CD4-positive, CD25-positive, alpha-beta regulatory T cell (primary cell): ENCODE measurements around the gene ADCY2. TPM values are rescaled to one million over a fixed set of nuclear protein-coding genes. Genes with fewer than 3 reads are reported as not detected.
A peak's percentile ranks its signal among the peaks of the same experiment; 100 is the strongest.

ENCODE experiments used
- ATAC-seq, 2 donors: fragments of 150-1000 bp; cut with Tn5 transposase; one replicate each; pipeline ENCODE4 v1.10.0; 2021; ENCODE audit warnings: low read depth in 2 of 2, moderate number of reproducible peaks in 2 of 2, moderate library complexity in 1 of 2
- DNase-seq, 3 donors: peaks; one replicate each; pipeline versions ENCODE4 v3.0.0 to v3.0.0-alpha.2; 2012 to 2022; ENCODE audit warnings: mixed read lengths in 1 of 3
- H3K27ac ChIP-seq: one replicate; pipeline ENCODE4 v1.7.0; 2013; ENCODE audit warnings: mild to moderate bottlenecking, low read length; ENCODE audit not compliant: insufficient read depth, poor library complexity, severe bottlenecking
- H3K27me3 ChIP-seq: one replicate; pipeline ENCODE4 v1.7.0; 2013; ENCODE audit warnings: low read length; ENCODE audit not compliant: control insufficient read depth, insufficient read depth
- H3K36me3 ChIP-seq: one replicate; pipeline ENCODE4 v1.7.0; 2013; ENCODE audit warnings: mild to moderate bottlenecking, low read length, moderate library complexity; ENCODE audit not compliant: control insufficient read depth, insufficient read depth
- H3K4me1 ChIP-seq: 2 replicates; pipeline ENCODE4 v1.7.0; 2013; ENCODE audit warnings: mild to moderate bottlenecking, low read length; ENCODE audit not compliant: insufficient read depth, control insufficient read depth, poor library complexity, severe bottlenecking
- H3K4me3 ChIP-seq: one replicate; pipeline ENCODE4 v1.7.0; 2013; ENCODE audit warnings: low read depth, mild to moderate bottlenecking, low read length, moderate library complexity
- H3K9me3 ChIP-seq, 2 experiments: 1 replicate in 1 of 2; 2 replicates in 1 of 2; pipeline ENCODE4 v1.7.0; 2013; ENCODE audit warnings: low read length in 2 of 2, mild to moderate bottlenecking in 1 of 2, moderate library complexity in 1 of 2; ENCODE audit not compliant: control insufficient read depth in 2 of 2
- H3K27ac Mint-ChIP-seq, 3 donors: one replicate each; pipeline ENCODE4 v1.8.0; 2020 to 2022; ENCODE audit warnings: mild to moderate bottlenecking in 3 of 3, mixed read lengths in 3 of 3, moderate library complexity in 2 of 3
- H3K27me3 Mint-ChIP-seq: one replicate; pipeline ENCODE4 v1.8.0; 2022; ENCODE audit warnings: mild to moderate bottlenecking, mixed read lengths
- H3K36me3 Mint-ChIP-seq: one replicate; pipeline ENCODE4 v1.8.0; 2020; ENCODE audit warnings: mixed read lengths
- H3K4me1 Mint-ChIP-seq, 4 donors: one replicate each; pipeline ENCODE4 v1.8.0; 2020 to 2022; ENCODE audit warnings: mixed read lengths in 4 of 4, mild to moderate bottlenecking in 1 of 4
- H3K4me3 Mint-ChIP-seq, 4 donors: one replicate each; pipeline ENCODE4 v1.8.0; 2020 to 2022; ENCODE audit warnings: mild to moderate bottlenecking in 4 of 4, mixed read lengths in 4 of 4, moderate library complexity in 3 of 4
- H3K9me3 Mint-ChIP-seq, 7 donors: one replicate each; pipeline ENCODE4 v1.8.0; 2020 to 2022; ENCODE audit warnings: mixed read lengths in 7 of 7, mild to moderate bottlenecking in 3 of 7, moderate library complexity in 2 of 7
- polyA plus RNA-seq, 4 donors: library from polyadenylated mRNA; unstranded; fragments of 300-500 nt; fragmentation: Illumina TruSeq; gene quantifications; one replicate each; pipeline ENCODE4 v1.2.3, GENCODE V29; 2021
- total RNA-seq: library from RNA; stranded (reverse); gene quantifications from one replicate; pipeline ENCODE4 v1.2.3, GENCODE V29; 2022

ADCY2 gene
- total and polyA plus RNA-seq, 5 donors from 2014 or later: not detected

DNA sequence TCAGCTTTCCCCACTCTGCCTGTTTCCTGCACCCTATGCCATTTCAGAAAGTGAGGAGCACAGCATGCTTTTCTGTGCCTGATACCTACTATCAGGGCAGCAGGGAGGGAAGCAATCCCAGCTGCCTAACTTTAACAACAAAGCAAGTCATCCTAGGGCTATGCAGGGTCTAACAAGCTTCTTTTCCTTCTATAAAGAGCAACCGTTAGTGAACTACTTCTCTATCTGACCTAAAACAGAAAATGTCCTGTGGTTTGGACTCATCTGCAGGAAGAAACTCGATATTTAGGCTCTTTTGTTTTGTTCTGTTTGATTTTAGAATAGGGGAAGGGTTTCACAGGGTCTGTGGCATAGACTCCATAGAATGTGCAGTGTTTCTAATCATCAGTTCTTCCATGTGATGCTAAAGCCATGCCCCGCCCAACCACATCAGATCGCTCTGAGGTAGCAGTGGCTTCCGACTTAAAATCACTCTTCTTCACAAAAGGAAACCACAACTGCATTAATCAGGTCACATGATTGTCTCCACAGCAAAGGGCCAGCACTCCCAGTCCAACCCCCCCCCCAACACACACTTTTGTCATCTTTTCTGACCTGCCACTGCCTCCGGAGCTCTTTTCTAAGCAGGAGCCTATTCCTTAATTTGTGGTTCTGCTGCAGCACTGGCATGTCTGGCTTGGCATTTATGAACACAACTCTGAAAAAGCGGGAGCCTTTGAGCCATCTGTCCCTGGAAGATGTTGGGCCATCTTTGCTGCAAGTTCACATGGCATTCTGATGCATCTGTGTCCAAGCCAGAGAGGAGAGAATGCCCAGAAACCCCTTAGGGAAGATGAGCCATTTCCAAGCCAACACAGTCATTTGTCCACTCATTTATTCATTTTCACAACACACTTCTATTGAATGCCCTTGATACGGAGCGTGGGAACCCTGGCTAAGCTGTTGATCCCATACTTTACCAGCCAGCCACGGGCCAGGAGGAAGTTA, 383.4 kb downstream of the ADCY2 start:
- DNase-seq: peak in 2 of 3 donors; percentile 6 to 27
- Mint-ChIP-seq H3K4me3 (no peak overlapping the region), H3K27ac (peak overlapping the region in 1 of 3 donors; percentile 31), H3K4me1 (peaks cover 4 to 12% (median 10%) of the 10 kb centered on the region in 4 donors), H3K9me3 (peaks cover 0 to 6% (median 0%) of the 10 kb centered on the region in 7 donors), H3K36me3 (no peaks in the 10 kb centered on the region), H3K27me3 (peaks cover 29% of the 10 kb centered on the region)
- Histone ChIP-seq H3K4me3 (no peak overlapping the region), H3K9me3 (no peaks in the 10 kb centered on the region), H3K36me3 (no peaks in the 10 kb centered on the region), H3K27me3 (peaks cover 17% of the 10 kb centered on the region), H3K4me1 (peaks cover 13% of the 10 kb centered on the region), H3K27ac (no peak overlapping the region)
- ATAC-seq: peak in 1 of 2 donors; percentile 28

DNA sequence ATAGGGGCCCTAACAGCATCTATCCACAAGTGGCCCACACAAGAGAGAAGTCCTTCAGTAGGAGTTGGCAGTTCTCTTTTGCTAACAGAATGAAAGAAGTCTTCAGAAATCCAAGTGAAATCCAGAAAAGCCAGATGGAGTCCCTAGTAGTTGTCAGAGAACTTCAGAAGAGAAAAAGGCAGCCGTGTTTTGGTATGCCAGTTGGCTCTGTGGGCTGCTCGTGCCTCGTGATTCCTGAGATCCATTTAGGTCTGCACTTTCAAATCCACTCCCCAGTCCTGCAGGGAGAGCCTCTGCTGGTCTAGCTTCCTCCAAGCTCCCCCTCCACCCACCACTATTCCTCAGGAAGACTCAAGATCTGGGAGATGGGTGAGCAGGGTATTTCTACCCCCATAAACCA, 386.0 kb downstream of the ADCY2 start:
- Histone ChIP-seq H3K9me3 (no peaks in the 10 kb centered on the region), H3K27ac (no peak overlapping the region), H3K27me3 (peaks cover 17% of the 10 kb centered on the region), H3K36me3 (no peaks in the 10 kb centered on the region), H3K4me3 (no peak overlapping the region), H3K4me1 (peaks cover 13% of the 10 kb centered on the region)
- Mint-ChIP-seq H3K36me3 (no peaks in the 10 kb centered on the region), H3K4me1 (peaks cover 4 to 12% (median 10%) of the 10 kb centered on the region in 4 donors), H3K27ac (no peak overlapping the region), H3K9me3 (peaks cover 0 to 6% (median 0%) of the 10 kb centered on the region in 7 donors), H3K27me3 (peaks cover 30% of the 10 kb centered on the region), H3K4me3 (no peak overlapping the region)
- no peak for DNase-seq
- no peak for ATAC-seq

DNA sequence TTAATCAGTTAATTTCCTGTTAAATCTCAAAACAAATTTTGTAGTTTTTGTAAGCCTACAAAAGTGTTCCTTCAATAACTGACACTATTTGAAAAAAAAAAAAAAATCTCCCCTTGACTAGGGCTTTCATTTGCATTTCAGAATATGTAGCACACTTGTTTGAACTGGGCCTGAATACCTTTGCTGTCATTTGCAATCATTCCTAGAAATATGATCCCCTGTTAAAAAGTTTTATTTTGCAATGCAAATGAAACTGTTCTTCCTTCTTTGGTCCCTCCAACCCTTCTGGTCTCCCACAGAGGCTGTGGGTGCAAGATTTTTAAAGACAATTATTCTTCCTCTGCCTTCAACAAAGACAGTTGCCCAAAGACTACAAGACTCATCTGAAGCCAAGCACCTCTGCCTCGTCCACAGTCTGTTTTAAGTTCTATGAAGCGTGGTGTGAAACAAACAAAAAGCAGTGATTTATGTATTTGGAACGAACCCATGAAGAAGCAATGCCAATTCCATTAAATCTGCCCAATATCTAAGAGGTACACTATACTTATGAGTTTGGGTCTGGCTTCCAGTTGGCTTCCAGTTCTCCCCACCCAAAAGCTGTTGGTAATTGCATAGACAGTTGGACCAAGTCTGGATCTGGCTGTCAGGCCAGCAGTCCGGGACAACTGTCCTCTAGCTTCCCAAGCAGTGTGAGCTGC, 388.9 kb downstream of the ADCY2 start:
- Mint-ChIP-seq H3K27me3 (peaks cover 18% of the 10 kb centered on the region), H3K9me3 (peaks cover 0 to 4% (median 0%) of the 10 kb centered on the region in 7 donors), H3K27ac (no peak overlapping the region), H3K4me3 (no peak overlapping the region), H3K4me1 (peaks cover 0 to 2% (median under 1%) of the 10 kb centered on the region in 4 donors), H3K36me3 (no peaks in the 10 kb centered on the region)
- Histone ChIP-seq H3K27me3 (peaks cover 11% of the 10 kb centered on the region), H3K9me3 (no peaks in the 10 kb centered on the region), H3K36me3 (no peaks in the 10 kb centered on the region), H3K27ac (no peak overlapping the region), H3K4me1 (peaks cover under 1% of the 10 kb centered on the region), H3K4me3 (no peak overlapping the region)
- DNase-seq: no peak
- ATAC-seq: no peak

DNA sequence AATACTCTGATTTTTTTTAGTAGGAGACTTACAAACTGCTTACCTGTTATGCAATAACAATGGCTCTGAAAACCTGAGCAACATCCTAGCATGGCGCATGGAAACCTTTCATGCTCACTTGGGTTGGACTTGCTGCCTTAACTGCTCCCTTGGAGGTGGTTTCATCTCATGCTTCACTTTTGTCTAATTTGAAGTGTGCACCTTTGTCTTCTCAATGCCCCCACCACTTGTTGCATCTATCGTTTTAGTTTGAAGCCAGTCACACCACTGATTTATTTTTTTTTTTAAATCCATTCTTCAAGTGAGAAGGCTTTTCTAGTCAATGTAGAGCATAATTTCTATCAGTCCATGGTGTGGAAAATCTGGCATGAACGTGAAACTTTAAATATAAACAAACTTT, 391.8 kb downstream of the ADCY2 start:
- no peak overlapping the region for H3K4me3 ChIP-seq
- no peaks in the 10 kb centered on the region for H3K4me1 ChIP-seq
- H3K27ac ChIP-seq: no peak overlapping the region
- H3K27me3 ChIP-seq: peaks cover 10% of the 10 kb centered on the region
- no peaks in the 10 kb centered on the region for H3K9me3 Mint-ChIP-seq
- ATAC-seq (no peak), DNase-seq (no peak)
- H3K4me1 Mint-ChIP-seq: peaks cover 0 to 2% (median 0%) of the 10 kb centered on the region in 4 donors
- H3K27ac Mint-ChIP-seq: no peak overlapping the region
- H3K36me3 ChIP-seq: no peaks in the 10 kb centered on the region
- H3K36me3 Mint-ChIP-seq: no peaks in the 10 kb centered on the region
- no peaks in the 10 kb centered on the region for H3K9me3 ChIP-seq
- H3K27me3 Mint-ChIP-seq: peaks cover 13% of the 10 kb centered on the region
- no peak overlapping the region for H3K4me3 Mint-ChIP-seq

DNA sequence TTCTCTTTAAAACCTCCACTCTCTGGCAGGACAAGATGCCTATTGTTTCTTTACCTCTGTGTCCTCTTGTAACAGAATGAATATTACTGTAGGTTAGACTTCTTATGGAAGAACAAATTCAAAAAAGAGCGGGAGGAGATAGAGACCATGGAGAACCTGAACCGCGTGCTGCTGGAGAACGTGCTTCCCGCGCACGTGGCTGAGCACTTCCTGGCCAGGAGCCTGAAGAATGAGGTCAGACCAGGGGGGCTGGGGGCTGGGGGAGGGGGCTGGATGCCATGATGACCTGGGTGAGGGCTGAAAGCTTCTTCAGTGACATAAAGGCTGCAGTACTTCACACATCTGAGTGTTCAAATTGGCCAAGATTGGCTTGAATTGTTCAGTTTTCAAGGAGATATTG, 393.6 kb downstream of the ADCY2 start:
- H3K4me3 Mint-ChIP-seq: no peak overlapping the region
- no peaks in the 10 kb centered on the region for H3K9me3 Mint-ChIP-seq
- Histone ChIP-seq H3K27me3 (peaks cover 6% of the 10 kb centered on the region), H3K4me1 (no peaks in the 10 kb centered on the region), H3K9me3 (no peaks in the 10 kb centered on the region), H3K4me3 (no peak overlapping the region), H3K36me3 (no peaks in the 10 kb centered on the region), H3K27ac (no peak overlapping the region)
- H3K27ac Mint-ChIP-seq: no peak overlapping the region
- peaks cover 5% of the 10 kb centered on the region for H3K27me3 Mint-ChIP-seq
- no peaks in the 10 kb centered on the region for H3K36me3 Mint-ChIP-seq
- no peak for ATAC-seq
- no peak for DNase-seq
- H3K4me1 Mint-ChIP-seq: no peaks in the 10 kb centered on the region

DNA sequence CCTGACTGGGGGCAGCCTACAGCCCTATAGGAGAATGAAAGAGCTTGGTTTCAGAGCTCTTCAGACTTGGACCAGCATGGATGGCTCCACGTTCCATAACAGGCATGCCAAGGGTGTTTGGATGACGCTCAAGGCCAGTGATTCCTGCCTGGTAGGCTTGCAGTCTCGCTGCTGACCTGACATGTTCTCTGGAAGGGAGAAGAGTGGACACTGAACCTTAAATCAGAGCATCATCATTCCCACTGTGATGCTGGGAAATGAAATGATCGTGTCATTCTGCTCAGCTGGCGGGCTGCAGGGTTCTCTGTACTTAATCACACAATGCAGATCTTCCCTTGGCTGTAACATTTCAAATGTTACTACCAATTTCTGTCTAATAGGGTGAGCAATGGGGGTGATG, 398.0 kb downstream of the ADCY2 start:
- Histone ChIP-seq H3K27ac (no peak overlapping the region), H3K36me3 (no peaks in the 10 kb centered on the region), H3K27me3 (peaks cover 4% of the 10 kb centered on the region), H3K4me3 (no peak overlapping the region), H3K4me1 (no peaks in the 10 kb centered on the region), H3K9me3 (no peaks in the 10 kb centered on the region)
- DNase-seq (no peak), ATAC-seq (no peak)
- Mint-ChIP-seq H3K4me1 (no peaks in the 10 kb centered on the region), H3K27ac (no peak overlapping the region), H3K36me3 (no peaks in the 10 kb centered on the region), H3K27me3 (no peaks in the 10 kb centered on the region), H3K9me3 (no peaks in the 10 kb centered on the region), H3K4me3 (no peak overlapping the region)

DNA sequence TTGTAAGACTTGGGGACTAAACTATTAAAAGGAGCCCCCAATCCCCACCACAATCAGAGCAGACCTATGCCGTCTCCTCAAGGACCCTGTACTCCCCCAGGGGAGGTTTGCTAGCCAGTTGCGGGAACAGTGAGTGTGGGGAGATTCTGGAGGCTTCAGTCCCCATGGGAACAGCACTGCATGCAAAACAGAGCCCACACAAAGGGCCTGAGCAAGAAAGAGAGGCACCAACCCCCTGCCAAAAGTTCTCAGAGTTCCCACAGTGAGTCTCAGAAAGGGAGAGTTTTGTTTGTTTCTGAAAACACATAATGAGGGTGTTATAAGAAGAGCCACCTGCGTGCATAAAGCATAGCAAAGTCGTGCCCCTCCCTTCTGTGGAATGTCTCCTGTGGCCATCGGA, 398.4 kb downstream of the ADCY2 start:
- Mint-ChIP-seq H3K27ac (no peak overlapping the region), H3K36me3 (no peaks in the 10 kb centered on the region)

More for the DNA sequence above, 398.4 kb downstream of the ADCY2 start:
- H3K4me3 ChIP-seq: no peak overlapping the region
- H3K9me3 ChIP-seq: no peaks in the 10 kb centered on the region
- H3K27me3 Mint-ChIP-seq: no peaks in the 10 kb centered on the region
- DNase-seq (no peak), ATAC-seq (no peak)
- no peaks in the 10 kb centered on the region for H3K4me1 Mint-ChIP-seq
- H3K36me3 ChIP-seq: no peaks in the 10 kb centered on the region
- H3K4me3 Mint-ChIP-seq: no peak overlapping the region
- no peaks in the 10 kb centered on the region for H3K4me1 ChIP-seq
- no peaks in the 10 kb centered on the region for H3K9me3 Mint-ChIP-seq
- peaks cover 4% of the 10 kb centered on the region for H3K27me3 ChIP-seq
- no peak overlapping the region for H3K27ac ChIP-seq
